HL-60/S4 treated with retinoic acid at 250 ng/mL for 4 days and 3 days (cell line): ENCODE data around the gene GVQW3.
"Not testable (repeated sequence)": the region's sequence is repeated elsewhere in the genome, so short reads cannot be mapped to it uniquely, and the experiment has no call there.

ENCODE experiments used
- in situ Hi-C: fragments of 300-500 bp; cut with MboI; formaldehyde crosslinking; loops from 2 replicates; pipeline ENCODE4 v1.7.0; 2022; ENCODE audit warnings: low sequenced_read_pairs

GVQW3 gene

GRCh38 chr11:76385903-76386302, 4.8 kb downstream of the GVQW3 start:
- in situ Hi-C loops = no loop called here

GRCh38 chr11:76388408-76388807, 7.3 kb downstream of the GVQW3 start:
- in situ Hi-C loops = no loop called here

GRCh38 chr11:76391021-76391420, 9.9 kb downstream of the GVQW3 start:
- in situ Hi-C loops = no loop called here

GRCh38 chr11:76391811-76392475, 10.8 kb downstream of the GVQW3 start:
- in situ Hi-C loops = no loop called here

GRCh38 chr11:76392870-76393269, 11.7 kb downstream of the GVQW3 start:
- in situ Hi-C loops = no loop called here

- in situ Hi-C loops = no loop called here
These were observed 13.3 kb downstream of the GVQW3 start for GRCh38 chr11:76394411-76394810.

- in situ Hi-C loops = no loop called here
These were observed 14.2 kb downstream of the GVQW3 start for GRCh38 chr11:76395296-76395695.

GRCh38 chr11:76397383-76397782, 16.3 kb downstream of the GVQW3 start:
- in situ Hi-C loops = no loop called here

GRCh38 chr11:76400967-76401366, 19.8 kb downstream of the GVQW3 start:
- in situ Hi-C loops = no loop called here

- in situ Hi-C loops = not testable (repeated sequence)
These were observed 20.4 kb downstream of the GVQW3 start for GRCh38 chr11:76401484-76401883.

GRCh38 chr11:76406359-76406758, 25.2 kb downstream of the GVQW3 start:
- in situ Hi-C loops = no loop called here

GRCh38 chr11:76408171-76408965, 27.2 kb downstream of the GVQW3 start:
- in situ Hi-C loops = no loop called here

- in situ Hi-C loops = no loop called here
These were observed 29.8 kb downstream of the GVQW3 start for GRCh38 chr11:76410851-76411357.

- in situ Hi-C loops = no loop called here
These were observed 34.0 kb downstream of the GVQW3 start for GRCh38 chr11:76415073-76415472.

- in situ Hi-C loops = no loop called here
These were observed 38.8 kb downstream of the GVQW3 start for GRCh38 chr11:76419896-76420295.

GRCh38 chr11:76424379-76424778, 43.3 kb downstream of the GVQW3 start:
- in situ Hi-C loops = no loop called here

GRCh38 chr11:76424891-76425290, 43.8 kb downstream of the GVQW3 start:
- in situ Hi-C loops = no loop called here

GRCh38 chr11:76426660-76427059, 45.5 kb downstream of the GVQW3 start:
- in situ Hi-C loops = no loop called here

- in situ Hi-C loops = no loop called here
These were observed 54.9 kb downstream of the GVQW3 start for GRCh38 chr11:76436020-76436419.

- in situ Hi-C loops = no loop called here
These were observed 62.3 kb downstream of the GVQW3 start for GRCh38 chr11:76443268-76443980.

- in situ Hi-C loops = no loop called here
These were observed 62.9 kb downstream of the GVQW3 start for GRCh38 chr11:76444065-76444383.
